NT2/D1 (cell line): ENCODE data around the gene ATG4C.

Experiments used
- SUZ12 ChIP-seq: IDR thresholded peaks from 2 replicates; pipeline ENCODE4 v1.6.1; 2011; ENCODE audit not compliant: insufficient read length, insufficient read depth; ENCODE audit errors: extremely low read depth
- YY1 ChIP-seq: IDR thresholded peaks from 2 replicates; pipeline ENCODE4 v1.6.1; 2011; ENCODE audit not compliant: insufficient read length, insufficient read depth
- ZNF274 ChIP-seq: IDR thresholded peaks from 2 replicates; pipeline ENCODE4 v1.6.1; 2011; ENCODE audit warnings: mild to moderate bottlenecking, low read depth, low read length

DNA sequence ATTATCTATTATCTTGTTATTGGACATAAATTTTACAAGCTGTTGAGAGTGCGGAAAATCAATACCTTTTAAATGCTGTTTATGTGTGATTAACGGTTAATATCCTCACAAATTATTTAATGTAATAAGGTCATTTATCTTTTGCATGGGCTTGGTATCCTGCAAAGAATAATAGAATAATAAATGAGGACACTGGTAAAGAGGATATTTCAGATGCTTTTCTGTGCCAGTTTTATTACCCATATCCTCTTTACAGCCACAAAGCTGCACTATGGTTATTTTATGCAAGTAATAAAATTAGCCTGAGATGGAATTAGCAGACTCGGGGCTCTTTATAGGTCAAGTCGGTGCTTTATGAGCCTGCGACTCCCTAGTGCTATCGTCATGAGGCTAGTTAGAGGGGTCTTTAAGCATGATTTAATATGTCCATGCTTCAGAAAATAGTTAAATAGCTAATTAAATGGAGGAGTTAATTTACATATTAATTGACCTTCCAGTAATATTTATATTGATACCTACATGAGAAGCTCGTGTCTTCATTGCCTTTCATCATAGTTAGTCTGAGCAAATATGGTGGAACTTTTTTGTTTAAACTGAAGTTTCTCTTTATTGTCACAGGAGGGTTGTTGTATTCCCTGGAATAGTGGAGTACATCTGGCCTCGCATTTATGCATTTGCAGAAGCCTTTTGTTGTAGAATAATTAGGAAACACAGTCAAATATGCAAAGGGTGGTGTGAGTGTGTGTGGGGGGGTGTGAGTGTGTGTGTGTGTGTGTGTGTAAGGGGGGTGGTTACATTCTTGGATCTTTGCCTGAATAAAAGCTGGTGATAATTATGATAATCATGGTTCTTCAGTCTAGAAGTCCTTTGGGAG is 120.3 kb downstream of the ATG4C start:
- TF ChIP-seq ZNF274 (no peak), SUZ12 (no peak), YY1 (no peak)
